ENCODE data around the gene SCLT1.

The SCLT1 gene

DNA sequence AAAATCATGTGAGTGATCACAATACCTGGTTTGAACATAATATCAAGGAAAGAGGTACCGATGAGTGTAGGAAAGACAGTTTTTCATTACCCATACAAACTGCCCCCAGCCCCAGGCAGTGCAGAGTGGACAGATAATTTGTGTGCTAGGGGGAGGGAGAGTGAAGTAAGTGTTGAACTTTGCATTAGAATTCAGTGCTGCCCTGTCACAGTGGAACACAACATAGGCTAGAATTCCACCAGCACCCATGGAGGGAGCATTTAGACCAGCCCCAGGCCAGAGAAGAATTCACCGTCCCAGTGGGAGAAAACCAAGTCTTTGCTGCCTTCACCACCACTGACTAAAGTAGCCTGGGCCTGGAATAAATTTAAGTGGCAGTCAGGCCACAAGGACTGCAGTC lies 107.3 kb downstream of the SCLT1 start:
- TF ChIP-seq, protein P1, sequence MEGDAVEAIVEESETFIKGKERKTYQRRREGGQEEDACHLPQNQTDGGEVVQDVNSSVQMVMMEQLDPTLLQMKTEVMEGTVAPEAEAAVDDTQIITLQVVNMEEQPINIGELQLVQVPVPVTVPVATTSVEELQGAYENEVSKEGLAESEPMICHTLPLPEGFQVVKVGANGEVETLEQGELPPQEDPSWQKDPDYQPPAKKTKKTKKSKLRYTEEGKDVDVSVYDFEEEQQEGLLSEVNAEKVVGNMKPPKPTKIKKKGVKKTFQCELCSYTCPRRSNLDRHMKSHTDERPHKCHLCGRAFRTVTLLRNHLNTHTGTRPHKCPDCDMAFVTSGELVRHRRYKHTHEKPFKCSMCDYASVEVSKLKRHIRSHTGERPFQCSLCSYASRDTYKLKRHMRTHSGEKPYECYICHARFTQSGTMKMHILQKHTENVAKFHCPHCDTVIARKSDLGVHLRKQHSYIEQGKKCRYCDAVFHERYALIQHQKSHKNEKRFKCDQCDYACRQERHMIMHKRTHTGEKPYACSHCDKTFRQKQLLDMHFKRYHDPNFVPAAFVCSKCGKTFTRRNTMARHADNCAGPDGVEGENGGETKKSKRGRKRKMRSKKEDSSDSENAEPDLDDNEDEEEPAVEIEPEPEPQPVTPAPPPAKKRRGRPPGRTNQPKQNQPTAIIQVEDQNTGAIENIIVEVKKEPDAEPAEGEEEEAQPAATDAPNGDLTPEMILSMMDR (IDR thresholded peaks at IDR 0.05; ENCODE audit: control insufficient read depth, extremely low read depth, insufficient read depth) = no peak
- no peak overlapping the region for H3K4me3 ChIP-seq (ENCODE audit: low read depth, low read length)

DNA sequence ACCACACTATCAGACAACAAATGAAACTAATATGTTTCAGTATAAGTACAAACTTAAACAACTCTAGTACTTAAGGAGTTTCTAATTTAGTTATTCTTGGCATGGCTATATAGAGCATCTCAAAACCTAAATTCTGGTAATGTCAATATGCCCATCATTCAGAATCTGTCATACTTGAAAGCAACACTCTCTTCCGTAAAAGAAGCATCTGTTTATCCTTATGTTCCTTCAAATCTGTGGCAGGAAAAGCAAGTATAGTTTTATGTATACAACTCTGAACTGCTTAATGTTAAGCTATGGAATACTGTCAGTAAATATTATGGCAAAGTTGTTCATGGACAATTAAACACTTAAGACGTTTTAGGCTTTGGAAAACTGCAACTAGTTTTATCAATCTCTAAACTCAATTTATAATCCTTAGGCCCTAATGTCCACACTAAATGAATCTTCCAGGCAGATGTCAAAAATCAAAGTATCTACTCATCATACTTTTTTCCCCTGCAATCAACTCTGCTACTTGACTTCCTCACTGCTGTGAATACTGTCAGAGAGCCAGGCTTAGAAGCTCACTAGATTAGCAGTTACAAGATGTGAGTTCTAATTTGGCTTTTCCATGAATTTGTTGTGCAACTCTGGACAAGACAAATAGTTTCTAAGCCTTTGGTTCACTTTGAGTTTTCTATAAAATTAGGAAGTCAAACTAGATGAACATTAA lies 109.4 kb downstream of the SCLT1 start:
- TF ChIP-seq, protein P1 (IDR thresholded peaks at IDR 0.05; ENCODE audit: control insufficient read depth, extremely low read depth, insufficient read depth) = no peak
- no peak for DNase-seq (ENCODE audit: low read depth)
- H3K4me3 ChIP-seq (ENCODE audit: low read depth, low read length) = no peak overlapping the region

More for the DNA sequence above, 107.3 kb downstream of the SCLT1 start:
- no peak for DNase-seq (ENCODE audit: low read depth)

DNA sequence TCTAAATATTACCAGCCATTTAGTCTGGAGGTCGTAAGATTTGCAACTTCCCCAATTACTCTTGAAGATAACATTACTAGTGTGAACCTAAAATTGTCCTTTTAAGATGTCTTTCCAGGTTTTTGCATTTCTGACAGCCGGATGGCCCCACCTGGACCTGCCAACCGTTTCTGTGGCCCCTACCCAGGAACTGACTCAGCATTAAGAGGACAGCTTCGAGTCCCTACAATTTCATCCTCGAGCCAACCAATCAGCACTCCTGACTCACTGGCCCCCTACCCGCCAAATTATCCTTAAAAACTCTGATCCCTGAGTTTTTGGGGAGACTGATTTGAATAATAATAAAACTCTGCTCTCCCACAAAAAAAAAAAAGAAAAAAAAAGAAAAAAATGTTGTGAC lies 112.0 kb downstream of the SCLT1 start:
- TF ChIP-seq, protein P1 (IDR thresholded peaks at IDR 0.05; ENCODE audit: control insufficient read depth, extremely low read depth, insufficient read depth) = no peak
- no peak overlapping the region for H3K4me3 ChIP-seq (ENCODE audit: low read depth, low read length)
- no peak for DNase-seq (ENCODE audit: low read depth)

DNA sequence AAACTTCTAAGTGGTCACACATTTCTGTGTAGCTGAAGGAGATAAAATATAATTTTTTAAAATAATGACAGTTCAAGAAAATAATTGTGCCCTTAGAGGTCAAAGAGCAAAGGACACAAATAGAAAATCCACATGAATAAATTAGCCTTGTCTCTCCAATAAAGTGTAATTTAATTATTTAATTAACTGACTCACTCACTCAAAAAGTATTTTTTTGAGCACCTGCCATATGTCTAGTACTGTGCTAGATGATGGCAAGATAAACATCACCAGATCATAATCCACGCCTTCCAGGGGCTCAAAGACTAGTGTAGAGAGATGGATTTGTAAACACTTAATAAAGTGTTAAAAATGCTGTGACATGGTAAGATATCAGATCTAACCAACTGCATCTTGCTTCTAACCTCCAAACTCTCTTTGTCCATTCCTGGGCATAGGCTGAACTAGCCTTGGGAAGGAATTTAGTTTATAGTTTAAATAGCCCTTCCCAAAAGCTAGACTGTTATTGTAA lies 112.5 kb downstream of the SCLT1 start:
- H3K4me3 ChIP-seq (ENCODE audit: low read depth, low read length) = no peak overlapping the region
- TF ChIP-seq, protein P1 (IDR thresholded peaks at IDR 0.05; ENCODE audit: control insufficient read depth, extremely low read depth, insufficient read depth) = no peak
- no peak for DNase-seq (ENCODE audit: low read depth)

DNA sequence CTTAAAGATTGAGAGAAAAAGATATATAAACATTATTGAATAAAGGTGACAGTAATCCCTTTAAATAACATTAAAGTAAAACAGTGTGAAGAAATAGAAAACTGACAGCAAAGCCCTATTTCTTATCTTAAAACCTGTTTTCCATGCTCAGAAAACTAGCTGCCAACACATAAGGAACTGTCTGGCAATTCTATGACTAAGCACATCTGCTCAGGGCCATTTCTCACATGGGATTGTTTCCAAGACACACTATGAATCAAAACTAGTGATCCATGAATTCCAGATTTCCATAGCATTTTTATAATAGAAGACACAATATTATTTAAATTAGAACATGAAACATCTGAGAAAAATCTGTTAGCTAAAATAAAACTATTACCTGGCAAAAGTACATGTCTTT lies 113.4 kb downstream of the SCLT1 start:
- DNase-seq (ENCODE audit: low read depth) = peak; percentile 27
- TF ChIP-seq, protein P1 (IDR thresholded peaks at IDR 0.05; ENCODE audit: control insufficient read depth, extremely low read depth, insufficient read depth) = no peak
- no peak overlapping the region for H3K4me3 ChIP-seq (ENCODE audit: low read depth, low read length)

DNA sequence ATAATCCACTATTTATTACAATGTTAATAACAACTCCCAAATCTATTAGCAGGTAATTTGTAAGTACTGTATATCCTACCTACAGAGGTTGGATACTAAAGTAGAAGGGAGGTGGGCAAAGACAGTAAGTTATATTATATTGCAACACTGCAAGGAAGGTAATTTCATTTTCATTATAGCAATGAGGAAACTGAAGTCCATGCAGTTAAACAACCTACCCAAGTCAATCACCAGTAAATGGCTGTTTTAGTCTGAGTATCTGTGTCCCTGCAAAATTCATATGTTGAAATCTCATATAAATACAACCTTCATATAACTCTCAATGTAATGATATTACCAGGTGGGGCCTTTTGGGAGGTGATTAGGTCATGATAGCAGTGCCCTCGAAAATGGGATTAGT lies 114.4 kb downstream of the SCLT1 start:
- H3K4me3 ChIP-seq (ENCODE audit: low read depth, low read length) = no peak overlapping the region
- no peak for DNase-seq (ENCODE audit: low read depth)
- TF ChIP-seq, protein P1 (IDR thresholded peaks at IDR 0.05; ENCODE audit: control insufficient read depth, extremely low read depth, insufficient read depth) = no peak

DNA sequence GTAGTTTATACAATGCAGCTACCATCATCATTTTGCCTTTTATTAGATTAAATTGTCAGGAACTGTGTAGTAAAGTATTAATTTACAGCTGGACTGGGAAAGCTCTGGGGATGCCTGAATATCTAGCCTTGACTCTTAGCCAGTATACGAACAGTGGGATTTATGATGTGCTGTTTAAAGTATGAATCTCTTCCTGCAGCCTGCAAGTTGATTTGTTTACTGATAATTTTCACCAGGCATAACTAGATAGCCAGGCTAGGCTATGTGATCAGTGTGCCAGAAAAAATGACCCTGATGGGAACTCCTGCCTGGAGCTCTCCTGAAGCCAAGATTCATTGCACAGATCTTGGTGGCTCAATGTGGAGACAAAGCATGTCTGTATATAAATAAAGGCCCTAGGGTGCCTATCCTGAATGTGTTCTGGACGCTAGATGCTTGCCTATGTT lies 119.2 kb downstream of the SCLT1 start:
- TF ChIP-seq, protein P1 (IDR thresholded peaks at IDR 0.05; ENCODE audit: control insufficient read depth, extremely low read depth, insufficient read depth) = no peak
- peak; percentile 43 for DNase-seq (ENCODE audit: low read depth)
- no peak overlapping the region for H3K4me3 ChIP-seq (ENCODE audit: low read depth, low read length)

Measured in LNCaP clone FGC (cell line).